Ecto neural progenitor cell (in vitro differentiated cells): ENCODE data around the gene KCNJ8.
"Not testable (repeated sequence)": the region's sequence is repeated elsewhere in the genome, so short reads cannot be mapped to it uniquely, and the experiment has no call there.

Experiments
- DNase-seq: peaks from one replicate; pipeline ENCODE4 v3.0.0-alpha.2; 2018; ENCODE audit warnings: low spot score

The KCNJ8 gene

DNA sequence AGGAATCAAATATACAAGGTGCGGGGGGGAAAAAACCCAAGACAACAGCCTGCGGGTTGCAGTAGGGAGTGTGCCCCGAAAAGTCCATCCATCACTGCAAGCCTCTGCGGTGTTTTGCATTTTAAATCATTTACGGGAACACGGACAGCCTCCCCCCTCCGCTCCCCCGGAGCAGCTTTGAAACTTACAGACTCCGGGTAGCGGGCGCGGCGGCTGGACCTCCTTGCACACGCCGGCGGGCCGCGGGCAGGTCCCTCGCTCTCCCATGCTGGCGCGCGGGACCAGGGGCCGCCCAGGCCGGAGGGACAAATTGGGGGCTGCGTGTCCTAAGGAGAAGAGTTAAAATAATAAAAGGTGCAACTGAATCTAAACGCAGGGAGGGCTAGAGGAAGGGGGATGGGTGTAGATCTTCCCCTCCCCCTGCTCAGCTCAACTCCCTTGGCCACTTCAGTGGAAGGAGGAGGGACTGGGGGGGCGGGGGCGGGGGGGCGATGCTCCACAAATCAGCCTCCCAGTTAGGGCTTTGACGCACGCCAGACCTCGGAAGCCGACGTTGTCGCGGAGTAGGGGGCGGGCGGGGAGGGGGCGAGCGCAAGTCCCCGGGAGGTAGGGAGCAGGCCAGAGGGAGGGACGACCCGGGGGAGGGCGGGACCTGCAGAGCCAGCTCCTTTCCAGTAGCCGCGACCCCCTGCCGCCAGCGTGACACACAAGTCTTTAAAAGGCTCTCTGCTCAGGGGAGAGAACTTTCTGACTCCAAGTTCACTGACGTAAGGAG, at the start of gene KCNJ8:
KCNJ8 (minus strand) TSS at position 349 of the 775 bp plus-strand sequence. CDS start 1,090 bp downstream, outside the sequence.
- peak; percentile 85 for DNase-seq

GRCh38 chr12:21823581-21823980, 49.1 kb upstream of the KCNJ8 start:
- DNase-seq = no peak

- DNase-seq = no peak
Observed at GRCh38 chr12:21819678-21820077, 45.2 kb upstream of the KCNJ8 start.

DNA sequence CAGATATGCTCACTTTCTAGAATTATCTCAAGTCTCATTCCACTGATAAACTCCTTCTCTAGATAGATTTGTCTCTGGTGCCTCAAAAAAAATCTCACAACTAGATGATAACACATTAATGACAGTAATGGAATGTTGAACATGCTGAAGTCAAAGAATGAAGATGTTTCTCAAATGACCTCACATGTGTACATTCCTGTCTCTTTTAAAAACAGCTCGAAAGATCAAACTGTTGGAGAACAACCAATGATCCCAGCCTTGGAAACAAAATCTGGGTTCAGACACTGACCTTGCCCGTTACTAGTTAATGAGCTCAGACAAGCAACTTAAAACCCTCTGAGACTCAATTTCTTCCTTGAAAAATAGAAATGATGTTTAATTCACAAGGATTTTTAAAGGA, 44.7 kb upstream of the KCNJ8 start:
- DNase-seq = no peak

- no peak for DNase-seq
Observed at GRCh38 chr12:21818627-21819026, 44.1 kb upstream of the KCNJ8 start.

DNA sequence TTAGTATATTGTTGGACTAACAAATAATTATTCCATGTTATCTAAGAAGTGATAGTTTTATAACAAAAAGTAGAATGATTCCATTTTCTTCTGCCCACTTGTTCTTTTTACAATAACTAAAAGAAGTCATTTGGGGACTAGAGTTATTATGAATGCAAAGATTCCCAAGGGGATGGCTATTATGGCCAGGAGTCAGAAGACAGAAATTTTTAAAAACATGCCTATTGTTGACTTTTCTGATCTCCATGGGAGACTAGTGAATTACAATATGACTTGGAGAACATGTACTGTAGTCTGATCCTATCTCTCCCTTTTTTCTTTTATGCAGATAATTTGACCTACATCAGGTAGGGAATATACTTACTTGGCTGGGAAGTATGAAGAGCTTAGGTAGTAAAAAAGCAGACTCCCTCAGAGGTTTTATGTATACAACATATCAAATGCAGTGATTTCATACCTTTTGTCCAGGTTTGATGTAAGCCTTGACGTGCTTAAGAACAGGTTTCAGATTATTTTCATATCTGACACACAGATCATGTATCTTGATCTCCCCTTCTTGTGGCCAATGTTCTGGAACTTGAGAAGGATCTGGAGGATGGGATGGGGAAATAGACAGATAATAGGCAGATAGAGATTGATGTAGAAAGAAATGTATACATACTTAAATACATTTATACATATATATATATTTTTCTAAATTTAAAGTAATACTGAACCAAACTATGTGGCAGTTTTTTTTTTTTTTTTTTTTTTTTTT, 41.0 kb upstream of the KCNJ8 start:
- DNase-seq = no peak

- DNase-seq = no peak
Observed at GRCh38 chr12:21814814-21815213, 40.3 kb upstream of the KCNJ8 start.

- DNase-seq = no peak
Observed at GRCh38 chr12:21814327-21814726, 39.8 kb upstream of the KCNJ8 start.

GRCh38 chr12:21813751-21814150, 39.2 kb upstream of the KCNJ8 start:
- no peak for DNase-seq

- DNase-seq = no peak
Observed at GRCh38 chr12:21813125-21813524, 38.6 kb upstream of the KCNJ8 start.

- DNase-seq = not testable (repeated sequence)
Observed at GRCh38 chr12:21812340-21812739, 37.8 kb upstream of the KCNJ8 start.

- no peak for DNase-seq
Observed at GRCh38 chr12:21809100-21809499, 34.6 kb upstream of the KCNJ8 start.

GRCh38 chr12:21806255-21806654, 31.7 kb upstream of the KCNJ8 start:
- no peak for DNase-seq

GRCh38 chr12:21801522-21802288, 27.2 kb upstream of the KCNJ8 start:
- no peak for DNase-seq

- DNase-seq = no peak
Observed at GRCh38 chr12:21800011-21800410, 25.5 kb upstream of the KCNJ8 start.

DNA sequence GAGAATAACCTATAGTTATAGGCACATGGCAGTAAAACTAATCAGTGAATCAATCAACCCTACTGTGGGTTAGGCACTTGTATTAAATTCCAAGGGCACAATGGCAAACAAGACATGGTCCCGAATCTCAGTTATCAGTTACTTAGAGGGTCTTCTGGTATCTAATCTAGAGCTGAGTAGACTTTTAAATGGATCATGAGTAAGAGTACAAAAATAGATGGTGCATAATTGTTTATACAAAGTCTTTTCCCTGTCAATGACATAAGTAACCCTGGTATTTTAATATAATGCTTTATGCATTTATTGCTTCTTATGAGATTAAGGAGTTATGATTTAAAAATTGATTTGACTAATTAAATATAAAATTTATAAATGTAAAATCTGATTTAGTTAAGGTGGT, 23.0 kb upstream of the KCNJ8 start:
- DNase-seq = no peak

DNA sequence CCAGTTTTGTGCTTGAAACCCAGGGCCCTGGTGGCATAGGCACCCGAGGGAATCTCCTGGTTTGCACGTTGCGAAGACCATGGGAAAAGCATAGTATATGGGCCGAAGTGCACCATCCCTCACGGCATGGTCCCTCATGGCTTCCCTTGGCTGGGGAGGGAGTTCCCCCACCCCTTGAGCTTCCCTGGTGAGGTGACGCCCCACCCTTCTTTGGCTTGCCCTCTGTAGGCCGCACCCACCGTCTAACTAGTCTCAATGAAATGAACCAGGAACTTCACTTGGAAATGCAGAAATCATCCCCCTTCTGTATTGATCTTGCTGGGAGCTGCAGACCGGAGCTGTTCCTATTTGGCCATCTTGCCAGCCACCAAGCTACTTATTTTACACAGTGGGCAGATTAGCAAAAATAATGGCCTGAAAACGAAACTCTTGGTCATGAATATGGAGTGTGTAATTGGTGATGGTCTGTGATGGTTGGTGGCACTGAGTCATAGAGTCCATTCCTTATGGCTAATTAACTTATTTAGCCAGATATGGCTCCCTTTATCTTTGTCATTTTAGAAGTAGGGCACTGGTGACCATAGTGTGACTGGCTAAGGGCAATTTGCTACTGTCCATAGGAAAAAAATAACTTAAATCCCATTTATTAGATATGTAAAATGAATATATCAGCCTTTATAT, 21.3 kb upstream of the KCNJ8 start:
- no peak for DNase-seq

DNA sequence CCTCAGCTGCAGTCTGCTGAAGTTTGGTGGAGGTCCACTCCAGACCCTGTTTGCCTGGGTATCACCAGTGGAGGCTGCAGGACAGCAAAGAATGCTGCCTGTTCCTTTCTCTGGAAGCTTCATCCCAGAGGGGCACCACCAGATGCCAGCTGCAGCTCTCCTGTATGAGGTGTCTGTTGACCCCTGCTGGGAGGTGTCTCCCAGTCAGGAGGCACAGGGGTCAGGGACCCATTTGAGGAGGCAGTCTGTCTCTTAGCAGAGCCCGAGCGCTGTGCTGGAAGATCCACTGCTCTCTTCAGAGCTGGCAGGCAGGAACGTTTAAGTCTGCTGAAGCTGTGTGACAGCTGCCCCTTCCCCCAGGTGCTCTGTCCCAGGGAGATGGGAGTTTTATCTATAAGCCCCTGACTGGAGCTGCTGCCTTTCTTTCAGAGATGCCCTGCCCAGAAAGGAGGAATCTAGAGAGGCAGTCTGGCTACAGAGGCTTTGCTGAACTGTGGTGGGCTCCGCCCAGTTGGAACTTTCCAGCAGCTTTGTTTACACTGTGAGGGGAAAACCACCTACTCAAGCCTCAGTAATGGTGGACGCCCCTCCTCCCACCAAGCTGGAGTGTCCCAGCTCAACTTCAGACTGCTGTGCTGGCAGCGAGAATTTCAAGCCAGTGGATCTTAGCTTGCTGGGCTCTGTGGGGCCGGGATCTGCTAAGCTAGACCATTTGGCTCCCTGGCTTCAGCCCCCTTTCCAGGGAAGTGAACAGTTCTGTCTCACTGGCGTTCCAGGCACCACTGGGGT, 20.5 kb upstream of the KCNJ8 start:
- not testable (repeated sequence) for DNase-seq

- DNase-seq = not testable (repeated sequence)
Observed at GRCh38 chr12:21789687-21790086, 15.2 kb upstream of the KCNJ8 start.

GRCh38 chr12:21788089-21788983, 13.8 kb upstream of the KCNJ8 start:
- DNase-seq = no peak
